CD4-positive, CD25-positive, alpha-beta regulatory T cell (primary cell): ENCODE results near the gene MTHFD1. TPM values are rescaled to one million over a fixed set of nuclear protein-coding genes. Genes with fewer than 3 reads are reported as not detected.
A peak's percentile ranks its signal among the peaks of the same experiment; 100 is the strongest.

Source experiments
- ATAC-seq, 2 donors: fragments of 150-1000 bp; cut with Tn5 transposase; one replicate each; pipeline ENCODE4 v1.10.0; 2021; ENCODE audit warnings: low read depth in 2 of 2, moderate number of reproducible peaks in 2 of 2, moderate library complexity in 1 of 2
- DNase-seq, 3 donors: peaks; one replicate each; pipeline versions ENCODE4 v3.0.0 to v3.0.0-alpha.2; 2012 to 2022; ENCODE audit warnings: mixed read lengths in 1 of 3
- H3K27ac ChIP-seq: one replicate; pipeline ENCODE4 v1.7.0; 2013; ENCODE audit warnings: mild to moderate bottlenecking, low read length; ENCODE audit not compliant: insufficient read depth, poor library complexity, severe bottlenecking
- H3K27me3 ChIP-seq: one replicate; pipeline ENCODE4 v1.7.0; 2013; ENCODE audit warnings: low read length; ENCODE audit not compliant: control insufficient read depth, insufficient read depth
- H3K36me3 ChIP-seq: one replicate; pipeline ENCODE4 v1.7.0; 2013; ENCODE audit warnings: mild to moderate bottlenecking, low read length, moderate library complexity; ENCODE audit not compliant: control insufficient read depth, insufficient read depth
- H3K4me1 ChIP-seq: 2 replicates; pipeline ENCODE4 v1.7.0; 2013; ENCODE audit warnings: mild to moderate bottlenecking, low read length; ENCODE audit not compliant: insufficient read depth, control insufficient read depth, poor library complexity, severe bottlenecking
- H3K4me3 ChIP-seq: one replicate; pipeline ENCODE4 v1.7.0; 2013; ENCODE audit warnings: low read depth, mild to moderate bottlenecking, low read length, moderate library complexity
- H3K9me3 ChIP-seq, 2 experiments: 1 replicate in 1 of 2; 2 replicates in 1 of 2; pipeline ENCODE4 v1.7.0; 2013; ENCODE audit warnings: low read length in 2 of 2, mild to moderate bottlenecking in 1 of 2, moderate library complexity in 1 of 2; ENCODE audit not compliant: control insufficient read depth in 2 of 2
- H3K27ac Mint-ChIP-seq, 3 donors: one replicate each; pipeline ENCODE4 v1.8.0; 2020 to 2022; ENCODE audit warnings: mild to moderate bottlenecking in 3 of 3, mixed read lengths in 3 of 3, moderate library complexity in 2 of 3
- H3K27me3 Mint-ChIP-seq: one replicate; pipeline ENCODE4 v1.8.0; 2022; ENCODE audit warnings: mild to moderate bottlenecking, mixed read lengths
- H3K36me3 Mint-ChIP-seq: one replicate; pipeline ENCODE4 v1.8.0; 2020; ENCODE audit warnings: mixed read lengths
- H3K4me1 Mint-ChIP-seq, 4 donors: one replicate each; pipeline ENCODE4 v1.8.0; 2020 to 2022; ENCODE audit warnings: mixed read lengths in 4 of 4, mild to moderate bottlenecking in 1 of 4
- H3K4me3 Mint-ChIP-seq, 4 donors: one replicate each; pipeline ENCODE4 v1.8.0; 2020 to 2022; ENCODE audit warnings: mild to moderate bottlenecking in 4 of 4, mixed read lengths in 4 of 4, moderate library complexity in 3 of 4
- H3K9me3 Mint-ChIP-seq, 7 donors: one replicate each; pipeline ENCODE4 v1.8.0; 2020 to 2022; ENCODE audit warnings: mixed read lengths in 7 of 7, mild to moderate bottlenecking in 3 of 7, moderate library complexity in 2 of 7
- polyA plus RNA-seq, 4 donors: library from polyadenylated mRNA; unstranded; fragments of 300-500 nt; fragmentation: Illumina TruSeq; gene quantifications; one replicate each; pipeline ENCODE4 v1.2.3, GENCODE V29; 2021
- total RNA-seq: library from RNA; stranded (reverse); gene quantifications from one replicate; pipeline ENCODE4 v1.2.3, GENCODE V29; 2022

Gene MTHFD1
- total and polyA plus RNA-seq, 5 donors from 2014 or later, result 38.7 to 60.4 (median 40.3) TPM

GRCh38 chr14:64488590-64489099 lies 100.5 kb downstream of the MTHFD1 start:
- no peak for ATAC-seq
- Mint-ChIP-seq H3K4me3 (peak overlapping the region in 1 of 4 donors; percentile 16), H3K36me3 (peaks cover 41% of the 10 kb centered on the region), H3K27ac (peak overlapping the region in 1 of 3 donors; percentile 47), H3K4me1 (peaks cover 29 to 62% (median 46%) of the 10 kb centered on the region in 4 donors), H3K9me3 (no peaks in the 10 kb centered on the region), H3K27me3 (no peaks in the 10 kb centered on the region)
- Histone ChIP-seq H3K4me1 (peaks cover 8% of the 10 kb centered on the region), H3K9me3 (no peaks in the 10 kb centered on the region), H3K27me3 (no peaks in the 10 kb centered on the region), H3K27ac (no peak overlapping the region), H3K36me3 (peaks cover 63% of the 10 kb centered on the region), H3K4me3 (no peak overlapping the region)
- no peak for DNase-seq

GRCh38 chr14:64491637-64492036 lies 103.5 kb downstream of the MTHFD1 start:
- peaks cover 21% of the 10 kb centered on the region for H3K4me1 ChIP-seq
- H3K27ac ChIP-seq, result no peak overlapping the region
- no peaks in the 10 kb centered on the region for H3K27me3 ChIP-seq
- H3K4me1 Mint-ChIP-seq, result peaks cover 36 to 77% (median 53%) of the 10 kb centered on the region in 4 donors
- DNase-seq (no peak), ATAC-seq (no peak)
- peaks cover 42% of the 10 kb centered on the region for H3K36me3 Mint-ChIP-seq
- no peaks in the 10 kb centered on the region for H3K9me3 Mint-ChIP-seq
- no peaks in the 10 kb centered on the region for H3K27me3 Mint-ChIP-seq
- peak overlapping the region in 2 of 4 donors; percentile 20 to 71 for H3K4me3 Mint-ChIP-seq
- H3K9me3 ChIP-seq, result no peaks in the 10 kb centered on the region
- H3K27ac Mint-ChIP-seq, result peak overlapping the region in 1 of 3 donors; percentile 27
- H3K36me3 ChIP-seq, result peaks cover 51% of the 10 kb centered on the region
- H3K4me3 ChIP-seq, result no peak overlapping the region

- Mint-ChIP-seq H3K36me3 (peaks cover 37% of the 10 kb centered on the region), H3K27me3 (no peaks in the 10 kb centered on the region), H3K4me3 (peak overlapping the region in 3 of 4 donors; percentile 21 to 78 (median 63)), H3K27ac (peak overlapping the region in 2 of 3 donors; percentile 9 to 62), H3K9me3 (no peaks in the 10 kb centered on the region), H3K4me1 (peaks cover 39 to 78% (median 56%) of the 10 kb centered on the region in 4 donors)
- no peak for DNase-seq
- ATAC-seq, result no peak
- Histone ChIP-seq H3K4me3 (peak overlapping the region; percentile 21), H3K27ac (no peak overlapping the region), H3K9me3 (no peaks in the 10 kb centered on the region), H3K27me3 (no peaks in the 10 kb centered on the region), H3K36me3 (peaks cover 41% of the 10 kb centered on the region), H3K4me1 (peaks cover 38% of the 10 kb centered on the region)
These were observed 105.3 kb downstream of the MTHFD1 start for GRCh38 chr14:64493455-64493854.

DNA sequence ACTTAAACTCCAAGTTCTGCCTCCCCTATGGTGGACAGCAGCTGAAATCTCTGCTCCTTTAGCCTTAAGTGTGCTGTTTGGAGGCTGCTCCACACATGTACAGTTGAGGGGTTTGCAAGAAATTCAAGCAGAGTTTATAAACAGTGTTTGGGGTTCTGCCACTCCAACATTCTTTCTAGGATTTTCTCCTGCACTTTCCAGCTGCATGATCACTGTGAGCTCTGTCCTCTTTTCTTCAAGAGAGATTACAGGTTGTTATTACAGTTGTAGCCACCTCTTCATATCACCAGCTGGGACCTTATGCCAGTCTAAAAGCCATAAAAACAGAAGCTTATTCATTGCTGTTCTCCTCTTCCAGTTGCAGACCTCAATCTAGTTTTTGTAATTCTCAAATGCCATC lies 107.1 kb downstream of the MTHFD1 start:
- no peaks in the 10 kb centered on the region for H3K9me3 ChIP-seq
- ATAC-seq (no peak), DNase-seq (no peak)
- H3K27ac Mint-ChIP-seq, result peak overlapping the region in 2 of 3 donors; percentile 22 to 63
- H3K4me1 ChIP-seq, result peaks cover 53% of the 10 kb centered on the region
- H3K4me3 ChIP-seq, result no peak overlapping the region
- peaks cover 45 to 91% (median 65%) of the 10 kb centered on the region in 4 donors for H3K4me1 Mint-ChIP-seq
- peak overlapping the region in 3 of 4 donors; percentile 10 to 59 (median 18) for H3K4me3 Mint-ChIP-seq
- peaks cover 36% of the 10 kb centered on the region for H3K36me3 Mint-ChIP-seq
- no peak overlapping the region for H3K27ac ChIP-seq
- no peaks in the 10 kb centered on the region for H3K27me3 Mint-ChIP-seq
- H3K27me3 ChIP-seq, result no peaks in the 10 kb centered on the region
- H3K9me3 Mint-ChIP-seq, result no peaks in the 10 kb centered on the region
- peaks cover 34% of the 10 kb centered on the region for H3K36me3 ChIP-seq

DNA sequence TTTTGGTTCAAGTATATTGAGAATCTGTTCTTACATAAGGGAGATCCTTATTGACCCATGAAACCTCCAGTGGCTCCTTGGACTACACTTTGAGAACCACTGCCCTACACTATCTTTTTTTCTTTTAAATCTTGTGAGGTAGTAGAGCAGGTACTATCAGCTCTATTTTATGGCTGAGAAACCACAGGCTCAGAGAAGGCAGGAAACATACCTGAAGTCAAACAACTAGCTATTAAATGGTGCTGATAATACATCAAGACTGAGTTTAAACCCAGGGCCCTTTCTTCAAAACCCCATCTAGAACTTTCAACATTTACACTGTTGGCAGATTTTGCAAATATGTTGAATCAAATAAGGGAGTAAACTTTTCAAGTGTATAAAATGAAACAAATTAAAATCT lies 108.6 kb downstream of the MTHFD1 start:
- H3K27me3 Mint-ChIP-seq, result no peaks in the 10 kb centered on the region
- peaks cover 45 to 90% (median 56%) of the 10 kb centered on the region in 4 donors for H3K4me1 Mint-ChIP-seq
- DNase-seq (peak in 1 of 3 donors; percentile 27), ATAC-seq (peak; percentile 57)
- no peaks in the 10 kb centered on the region for H3K27me3 ChIP-seq
- no peaks in the 10 kb centered on the region for H3K9me3 Mint-ChIP-seq
- peaks cover 64% of the 10 kb centered on the region for H3K4me1 ChIP-seq
- H3K27ac Mint-ChIP-seq, result peak overlapping the region; percentile 64 to 93 (median 82)
- peak overlapping the region; percentile 64 for H3K27ac ChIP-seq
- H3K36me3 ChIP-seq, result peaks cover 29% of the 10 kb centered on the region
- H3K4me3 Mint-ChIP-seq, result peak overlapping the region; percentile 11 to 76 (median 72)
- no peaks in the 10 kb centered on the region for H3K9me3 ChIP-seq
- peak overlapping the region; percentile 41 for H3K4me3 ChIP-seq
- peaks cover 30% of the 10 kb centered on the region for H3K36me3 Mint-ChIP-seq

DNA sequence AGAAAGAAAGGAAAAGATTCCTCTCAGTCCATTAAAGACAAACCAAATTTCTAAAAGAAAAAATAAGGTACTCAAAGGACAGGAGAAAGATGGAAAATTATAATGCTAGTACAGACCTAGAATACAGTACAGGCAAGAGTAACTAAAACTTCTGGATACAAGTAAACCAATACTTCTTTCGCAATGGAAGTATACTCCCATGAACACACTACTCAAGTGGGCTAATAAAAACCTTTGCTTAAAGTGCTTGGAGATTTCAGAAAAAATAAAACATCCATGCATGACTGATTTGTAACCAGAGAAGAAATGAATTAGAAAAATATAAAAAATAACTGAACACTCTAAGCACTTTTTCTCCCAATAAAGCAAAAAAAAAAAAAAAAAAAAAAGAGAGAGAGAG lies 111.9 kb downstream of the MTHFD1 start:
- H3K4me3 ChIP-seq, result peak overlapping the region; percentile 95
- Mint-ChIP-seq H3K9me3 (peaks cover 0 to 2% (median 0%) of the 10 kb centered on the region in 7 donors), H3K4me1 (peaks cover 20 to 66% (median 40%) of the 10 kb centered on the region in 4 donors), H3K36me3 (peaks cover 22% of the 10 kb centered on the region), H3K27ac (peak overlapping the region; percentile 94 to 98 (median 94)), H3K27me3 (peaks cover 8% of the 10 kb centered on the region), H3K4me3 (peak overlapping the region; percentile 90 to 100 (median 96))
- H3K4me1 ChIP-seq, result peaks cover 74% of the 10 kb centered on the region
- ATAC-seq (no peak), DNase-seq (no peak)
- peak overlapping the region; percentile 100 for H3K27ac ChIP-seq
- no peaks in the 10 kb centered on the region for H3K9me3 ChIP-seq
- no peaks in the 10 kb centered on the region for H3K27me3 ChIP-seq
- H3K36me3 ChIP-seq, result peaks cover 16% of the 10 kb centered on the region

- Mint-ChIP-seq H3K9me3 (peaks cover 0 to 2% (median 0%) of the 10 kb centered on the region in 7 donors), H3K36me3 (peaks cover 17% of the 10 kb centered on the region), H3K27ac (peak overlapping the region; percentile 94 to 100 (median 94)), H3K4me3 (peak overlapping the region; percentile 90 to 100 (median 96)), H3K4me1 (peaks cover 14 to 61% (median 43%) of the 10 kb centered on the region in 4 donors), H3K27me3 (peaks cover 8% of the 10 kb centered on the region)
- H3K4me3 ChIP-seq, result peak overlapping the region; percentile 95
- no peak for ATAC-seq
- peak overlapping the region; percentile 100 for H3K27ac ChIP-seq
- peaks cover 70% of the 10 kb centered on the region for H3K4me1 ChIP-seq
- no peaks in the 10 kb centered on the region for H3K27me3 ChIP-seq
- no peaks in the 10 kb centered on the region for H3K9me3 ChIP-seq
- DNase-seq, result peak in 2 of 3 donors; percentile 56 to 73
- peaks cover 12% of the 10 kb centered on the region for H3K36me3 ChIP-seq
These were observed 113.4 kb downstream of the MTHFD1 start for GRCh38 chr14:64501411-64502171.
